ENCODE measurements around the gene SNX25. TPM values are rescaled to one million over a fixed set of nuclear protein-coding genes. Genes with fewer than 3 reads are reported as not detected.

Gene SNX25
- total and polyA plus RNA-seq, 2 of the 13 experiments (the other 11 are each of a cell fraction or from before 2014, with no cell fraction given) = 23.4 to 23.5 TPM

DNA sequence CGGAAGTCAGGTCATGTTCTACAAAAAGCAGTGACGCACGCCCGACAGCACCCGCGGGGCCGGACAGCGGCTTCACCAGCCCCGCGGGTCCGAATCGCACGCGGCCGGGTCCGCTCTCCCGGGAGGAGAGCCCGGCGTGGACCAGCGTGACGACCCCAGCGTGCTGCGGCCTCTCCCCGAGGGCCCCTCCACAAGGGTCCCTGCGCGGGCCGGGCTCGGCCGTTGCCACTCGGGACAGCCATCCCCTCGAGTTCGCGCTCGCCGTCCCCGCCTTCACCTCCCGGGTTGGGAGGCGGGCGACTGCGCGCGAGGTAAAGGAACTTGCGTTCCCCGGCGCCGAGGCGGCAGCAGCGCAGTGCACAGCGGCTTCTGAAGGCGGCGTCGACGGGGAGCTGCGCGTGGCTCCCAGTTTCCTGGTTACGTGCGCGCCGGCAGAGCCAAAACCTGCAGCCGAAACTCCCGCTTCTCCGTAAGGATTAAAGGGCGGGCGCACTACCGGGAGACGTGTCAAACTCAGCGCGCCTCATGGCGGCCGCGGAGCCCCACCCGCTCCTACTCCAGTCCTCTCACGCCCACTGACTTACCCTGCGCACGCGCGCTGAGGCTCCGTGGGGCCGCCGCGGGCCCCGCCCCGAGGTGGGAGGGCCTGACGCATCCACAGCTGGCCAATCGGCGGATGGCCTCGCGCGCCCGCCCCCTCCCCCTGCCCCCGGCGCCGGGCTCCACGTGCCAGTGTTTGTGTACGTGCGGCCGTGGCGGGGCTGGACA, 186.7 kb downstream of the SNX25 start (continued):
- TF ChIP-seq, protein P1, sequence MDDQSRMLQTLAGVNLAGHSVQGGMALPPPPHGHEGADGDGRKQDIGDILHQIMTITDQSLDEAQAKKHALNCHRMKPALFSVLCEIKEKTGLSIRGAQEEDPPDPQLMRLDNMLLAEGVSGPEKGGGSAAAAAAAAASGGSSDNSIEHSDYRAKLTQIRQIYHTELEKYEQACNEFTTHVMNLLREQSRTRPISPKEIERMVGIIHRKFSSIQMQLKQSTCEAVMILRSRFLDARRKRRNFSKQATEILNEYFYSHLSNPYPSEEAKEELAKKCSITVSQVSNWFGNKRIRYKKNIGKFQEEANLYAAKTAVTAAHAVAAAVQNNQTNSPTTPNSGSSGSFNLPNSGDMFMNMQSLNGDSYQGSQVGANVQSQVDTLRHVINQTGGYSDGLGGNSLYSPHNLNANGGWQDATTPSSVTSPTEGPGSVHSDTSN (CRISPR knock-in tag; IDR thresholded peaks at IDR 0.05; ENCODE audit: borderline replicate concordance) = 0 out of 2 replicates have a peak, but pooled peaks have one; percentile 69
- no peak for TF ChIP-seq TCF12 (IDR thresholded peaks at IDR 0.05)
- TF ChIP-seq TCF12 (CRISPR knock-in tag; IDR thresholded peaks at IDR 0.05) = 0 out of 2 replicates have a peak, but pooled peaks have one; percentile 52
- TF ChIP-seq POLR2AphosphoS2 (IDR thresholded peaks at IDR 0.05; ENCODE audit: low read depth, low read length) = no peak
- no peak for TF ChIP-seq HMG20A (CRISPR knock-in tag; IDR thresholded peaks at IDR 0.05; ENCODE audit: borderline replicate concordance)
- TF ChIP-seq, protein P2, sequence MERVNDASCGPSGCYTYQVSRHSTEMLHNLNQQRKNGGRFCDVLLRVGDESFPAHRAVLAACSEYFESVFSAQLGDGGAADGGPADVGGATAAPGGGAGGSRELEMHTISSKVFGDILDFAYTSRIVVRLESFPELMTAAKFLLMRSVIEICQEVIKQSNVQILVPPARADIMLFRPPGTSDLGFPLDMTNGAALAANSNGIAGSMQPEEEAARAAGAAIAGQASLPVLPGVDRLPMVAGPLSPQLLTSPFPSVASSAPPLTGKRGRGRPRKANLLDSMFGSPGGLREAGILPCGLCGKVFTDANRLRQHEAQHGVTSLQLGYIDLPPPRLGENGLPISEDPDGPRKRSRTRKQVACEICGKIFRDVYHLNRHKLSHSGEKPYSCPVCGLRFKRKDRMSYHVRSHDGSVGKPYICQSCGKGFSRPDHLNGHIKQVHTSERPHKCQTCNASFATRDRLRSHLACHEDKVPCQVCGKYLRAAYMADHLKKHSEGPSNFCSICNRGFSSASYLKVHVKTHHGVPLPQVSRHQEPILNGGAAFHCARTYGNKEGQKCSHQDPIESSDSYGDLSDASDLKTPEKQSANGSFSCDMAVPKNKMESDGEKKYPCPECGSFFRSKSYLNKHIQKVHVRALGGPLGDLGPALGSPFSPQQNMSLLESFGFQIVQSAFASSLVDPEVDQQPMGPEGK (CRISPR knock-in tag; IDR thresholded peaks at IDR 0.05) = peak; percentile 63
- TF ChIP-seq AHR (CRISPR knock-in tag; IDR thresholded peaks at IDR 0.05) = peak; percentile 38
- 0 out of 2 replicates have a peak, but pooled peaks have one; percentile 24 for TF ChIP-seq RFX5 (IDR thresholded peaks at IDR 0.05; ENCODE audit: low read depth, low read length)
- no peak for TF ChIP-seq ZNF44 (CRISPR knock-in tag; IDR thresholded peaks at IDR 0.05)
- TF ChIP-seq ZNF75D (CRISPR knock-in tag; IDR thresholded peaks at IDR 0.05; ENCODE audit: borderline replicate concordance) = peak; percentile 91; the same call in 1 of the 2 replicates
- peak; percentile 99 for TF ChIP-seq ZNF230 (CRISPR knock-in tag; IDR thresholded peaks at IDR 0.05)
- no peak for TF ChIP-seq DNMT3B (CRISPR knock-in tag; conservative IDR thresholded peaks at IDR 0.05)
- peak; percentile 27; the same call in 1 of the 2 replicates for TF ChIP-seq ONECUT2 (CRISPR knock-in tag; IDR thresholded peaks at IDR 0.05)
- peak; percentile 99 for TF ChIP-seq ARNT2 (CRISPR knock-in tag; IDR thresholded peaks at IDR 0.05; ENCODE audit: low read depth)
- TF ChIP-seq U2AF1 (optimal IDR thresholded peaks at IDR 0.05; ENCODE audit: low read depth, low read length) = peak; percentile 94
- TF ChIP-seq ZMYM2 (CRISPR knock-in tag; IDR thresholded peaks at IDR 0.05) = peak; percentile 90
- TF ChIP-seq SNAI1 (CRISPR knock-in tag; IDR thresholded peaks at IDR 0.05; ENCODE audit: borderline replicate concordance) = peak; percentile 79
- peak; percentile 45; the same call in 1 of the 2 replicates for TF ChIP-seq JUND (CRISPR knock-in tag; IDR thresholded peaks at IDR 0.05)
- peak; percentile 89 for TF ChIP-seq EED (CRISPR knock-in tag; IDR thresholded peaks at IDR 0.05)
- TF ChIP-seq ZNF768 (CRISPR knock-in tag; IDR thresholded peaks at IDR 0.05) = peak; percentile 76; the same call in 1 of the 2 replicates
- TF ChIP-seq ETV6 (CRISPR knock-in tag; conservative IDR thresholded peaks at IDR 0.05) = 0 out of 2 replicates have a peak, but pooled peaks have one; percentile 28
- TF ChIP-seq, protein P3, sequence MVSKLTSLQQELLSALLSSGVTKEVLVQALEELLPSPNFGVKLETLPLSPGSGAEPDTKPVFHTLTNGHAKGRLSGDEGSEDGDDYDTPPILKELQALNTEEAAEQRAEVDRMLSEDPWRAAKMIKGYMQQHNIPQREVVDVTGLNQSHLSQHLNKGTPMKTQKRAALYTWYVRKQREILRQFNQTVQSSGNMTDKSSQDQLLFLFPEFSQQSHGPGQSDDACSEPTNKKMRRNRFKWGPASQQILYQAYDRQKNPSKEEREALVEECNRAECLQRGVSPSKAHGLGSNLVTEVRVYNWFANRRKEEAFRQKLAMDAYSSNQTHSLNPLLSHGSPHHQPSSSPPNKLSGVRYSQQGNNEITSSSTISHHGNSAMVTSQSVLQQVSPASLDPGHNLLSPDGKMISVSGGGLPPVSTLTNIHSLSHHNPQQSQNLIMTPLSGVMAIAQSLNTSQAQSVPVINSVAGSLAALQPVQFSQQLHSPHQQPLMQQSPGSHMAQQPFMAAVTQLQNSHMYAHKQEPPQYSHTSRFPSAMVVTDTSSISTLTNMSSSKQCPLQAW (CRISPR knock-in tag; IDR thresholded peaks at IDR 0.05) = peak; percentile 75
- TF ChIP-seq TBX2 (CRISPR knock-in tag; IDR thresholded peaks at IDR 0.05; ENCODE audit: borderline replicate concordance) = peak; percentile 89
- peak; percentile 87; the same call in 1 of the 2 replicates for TF ChIP-seq ZNF674 (CRISPR knock-in tag; IDR thresholded peaks at IDR 0.05; ENCODE audit: low read depth)
